Measurements from ENCODE around the gene CKMT1B.
"Not testable (repeated sequence)": the region's sequence is repeated elsewhere in the genome, so short reads cannot be mapped to it uniquely, and the experiment has no call there.

The CKMT1B gene

GRCh38 chr15:43593328-43594190, at the start of gene CKMT1B:
CKMT1B (plus strand) TSS chr15:43594027; CDS start chr15:43594219, 192 bp downstream.
- not testable (repeated sequence) for DNase-seq (ENCODE audit: low read depth, low spot score)

GRCh38 chr15:43544266-43544665, 49.6 kb upstream of the CKMT1B start:
- DNase-seq (ENCODE audit: low read depth, low spot score): no peak

GRCh38 chr15:43545426-43545825, 48.4 kb upstream of the CKMT1B start:
- no peak for DNase-seq (ENCODE audit: low read depth, low spot score)

- no peak for DNase-seq (ENCODE audit: low read depth, low spot score)
Measured at GRCh38 chr15:43547539-43547938, 46.3 kb upstream of the CKMT1B start.

GRCh38 chr15:43550527-43551363, 43.1 kb upstream of the CKMT1B start:
- no peak for DNase-seq (ENCODE audit: low read depth, low spot score)

DNA sequence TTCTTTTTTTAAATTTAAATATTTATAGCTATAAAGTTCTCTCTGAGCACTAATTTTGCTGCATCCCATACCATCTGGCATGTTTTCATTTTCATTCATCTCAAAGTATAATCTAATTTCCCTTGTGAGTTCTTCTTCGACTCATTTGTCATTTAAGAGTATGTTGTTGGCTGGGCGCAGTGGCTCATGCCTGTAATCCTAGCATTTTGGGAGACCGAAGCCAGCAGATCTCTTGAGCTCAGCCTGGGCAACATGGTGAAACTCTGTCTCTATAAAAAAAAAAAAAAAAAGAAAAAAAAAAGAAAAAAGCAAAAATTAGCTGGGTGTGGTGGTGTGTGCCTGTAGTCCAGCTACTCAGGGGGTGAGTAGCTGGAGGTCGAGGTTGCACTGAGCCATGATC, 41.6 kb upstream of the CKMT1B start:
- no peak for DNase-seq (ENCODE audit: low read depth, low spot score)

GRCh38 chr15:43552986-43553385, 40.8 kb upstream of the CKMT1B start:
- DNase-seq (ENCODE audit: low read depth, low spot score): no peak

DNA sequence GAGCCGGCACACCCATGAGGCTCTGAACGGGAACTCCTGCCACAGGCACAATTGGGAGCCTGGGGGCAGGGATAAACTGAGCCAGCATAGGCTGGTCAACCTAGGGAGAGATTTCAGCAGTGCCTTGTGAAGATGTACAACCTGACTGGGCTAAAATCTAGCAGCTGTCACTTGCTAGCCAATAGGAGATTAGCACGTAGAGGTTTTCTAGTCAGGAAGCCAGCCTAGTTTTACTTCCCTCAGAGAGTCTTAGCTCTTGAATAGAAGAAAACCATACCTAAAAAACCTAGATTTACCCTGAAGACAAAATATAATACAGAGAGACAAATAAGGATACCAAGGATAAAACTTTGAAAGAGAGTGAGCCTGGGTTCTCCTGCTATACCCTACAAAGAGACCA, 31.1 kb upstream of the CKMT1B start:
- not testable (repeated sequence) for DNase-seq (ENCODE audit: low read depth, low spot score)

GRCh38 chr15:43563793-43564192, 30.0 kb upstream of the CKMT1B start:
- not testable (repeated sequence) for DNase-seq (ENCODE audit: low read depth, low spot score)

DNA sequence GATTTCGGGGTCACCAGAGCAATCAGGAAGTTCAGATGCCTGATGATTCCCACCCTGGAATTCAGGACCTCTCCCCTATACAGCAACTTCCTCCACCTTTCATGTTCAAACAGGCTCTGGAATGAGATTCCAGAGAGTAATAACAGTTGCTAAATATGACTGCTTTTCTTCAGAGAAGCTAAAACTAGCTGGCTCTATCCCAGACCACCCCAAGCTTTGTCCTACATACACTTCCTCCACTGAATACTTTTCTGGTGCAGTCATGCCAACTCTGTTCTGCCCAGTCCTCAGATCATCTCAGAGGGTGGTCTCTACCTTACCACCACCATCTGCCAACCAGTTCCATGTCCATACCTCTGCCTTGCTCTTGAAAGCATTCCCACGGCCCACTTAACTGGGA, 27.2 kb upstream of the CKMT1B start:
- not testable (repeated sequence) for DNase-seq (ENCODE audit: low read depth, low spot score)

- DNase-seq (ENCODE audit: low read depth, low spot score): not testable (repeated sequence)
Measured at GRCh38 chr15:43574607-43575006, 19.2 kb upstream of the CKMT1B start.

DNA sequence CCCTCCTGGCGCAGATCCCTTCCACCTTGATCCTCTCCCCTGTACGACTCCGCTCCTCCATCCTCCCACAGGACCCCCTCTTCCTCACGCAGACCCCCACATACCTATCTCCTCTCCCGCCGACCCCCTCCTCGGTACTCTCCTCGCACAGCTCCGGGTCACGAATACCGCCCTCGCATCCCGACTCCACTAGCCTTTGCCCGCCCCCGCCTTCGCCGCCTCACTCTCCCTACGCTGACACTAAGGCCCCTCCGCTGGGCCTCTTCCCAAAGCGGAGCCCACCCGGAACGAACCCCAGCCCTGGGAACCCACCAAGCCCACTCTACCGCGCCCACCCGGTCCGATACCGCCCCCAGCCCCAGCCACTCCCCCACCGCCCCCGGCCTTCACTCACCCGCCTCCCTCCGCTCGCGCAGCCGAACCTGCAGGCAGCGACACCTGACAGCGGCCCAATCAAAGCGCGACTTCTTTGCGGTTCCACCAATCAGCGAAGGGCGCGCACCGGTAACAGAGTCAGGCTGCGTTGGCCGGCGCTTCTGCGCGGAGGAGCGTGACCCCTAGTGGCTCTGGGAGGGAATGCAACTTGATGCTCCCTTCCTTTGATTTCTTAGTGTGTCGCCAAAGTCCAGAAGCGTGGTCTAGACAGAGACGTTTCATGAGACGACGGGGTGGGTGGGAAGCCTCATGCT, 3.9 kb upstream of the CKMT1B start, which contains the start of gene PPIP5K1:
Gene PPIP5K1 (minus strand): TSS at position 431 of the 689 bp plus-strand sequence. CDS start 5,704 bp downstream, outside the sequence.
- DNase-seq (ENCODE audit: low read depth, low spot score): not testable (repeated sequence)

DNA sequence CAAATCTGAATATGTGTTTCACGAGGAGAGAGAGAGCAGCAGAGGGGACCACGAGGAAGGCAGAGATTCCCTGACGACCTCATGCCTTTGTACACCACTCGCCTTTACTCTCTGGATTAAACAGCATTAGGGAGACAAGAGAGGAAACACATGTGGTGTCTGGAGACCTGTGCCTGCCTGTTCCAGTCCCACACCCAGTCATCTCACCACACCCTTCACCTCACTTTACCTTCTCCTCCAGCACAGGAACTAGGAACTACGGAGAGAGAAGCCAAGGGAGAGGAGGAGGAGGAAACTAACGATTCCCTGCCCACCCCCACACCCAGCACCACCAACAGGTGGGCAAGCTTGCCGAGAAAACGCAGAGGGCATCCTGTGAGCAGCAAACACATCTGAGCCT, 986 bp upstream of the CKMT1B start:
- not testable (repeated sequence) for DNase-seq (ENCODE audit: low read depth, low spot score)

- DNase-seq (ENCODE audit: low read depth, low spot score): not testable (repeated sequence)
Measured at GRCh38 chr15:43599131-43599530, 5.3 kb downstream of the CKMT1B start.

GRCh38 chr15:43600200-43600599, 6.4 kb downstream of the CKMT1B start:
- not testable (repeated sequence) for DNase-seq (ENCODE audit: low read depth, low spot score)

DNA sequence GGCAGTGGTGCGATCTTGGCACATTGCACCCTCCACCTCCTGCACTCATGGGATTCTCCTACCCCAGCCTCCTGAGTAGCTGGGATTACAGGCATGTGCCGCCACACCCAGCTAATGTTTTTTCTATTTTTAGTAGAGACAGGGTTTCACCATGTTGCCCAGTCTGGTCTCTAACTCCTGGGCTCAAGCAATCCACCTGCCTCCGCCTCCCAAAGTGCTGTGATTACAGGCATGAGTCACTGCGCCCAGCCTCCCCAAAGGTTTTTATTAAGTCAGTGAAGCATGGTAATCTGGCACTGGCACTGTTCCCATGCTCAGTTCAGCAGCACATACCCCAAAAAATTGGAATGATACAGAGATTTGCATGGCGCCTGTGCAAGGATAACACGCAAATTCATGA, 8.4 kb downstream of the CKMT1B start:
- DNase-seq (ENCODE audit: low read depth, low spot score): not testable (repeated sequence)

DNA sequence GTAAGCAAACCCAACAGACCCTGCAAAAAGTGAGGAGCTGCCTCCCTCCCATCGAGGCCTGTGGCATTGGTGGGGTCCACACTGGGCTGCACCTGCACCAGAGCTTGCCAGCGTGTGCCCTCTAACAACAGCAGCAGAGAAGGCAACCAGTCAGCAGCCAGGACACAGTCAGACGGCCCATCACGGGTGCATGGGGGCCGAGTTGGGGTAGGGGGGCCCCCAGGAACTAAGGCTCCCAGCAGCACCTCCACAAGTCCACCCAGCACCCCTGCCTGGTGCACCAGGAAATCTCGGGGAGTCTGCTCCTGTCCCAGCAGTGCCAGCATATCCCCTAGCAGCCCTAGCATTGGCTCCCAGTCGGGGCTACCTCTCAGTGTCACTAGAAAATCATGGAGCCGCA, 23.9 kb downstream of the CKMT1B start:
- not testable (repeated sequence) for DNase-seq (ENCODE audit: low read depth, low spot score)

DNA sequence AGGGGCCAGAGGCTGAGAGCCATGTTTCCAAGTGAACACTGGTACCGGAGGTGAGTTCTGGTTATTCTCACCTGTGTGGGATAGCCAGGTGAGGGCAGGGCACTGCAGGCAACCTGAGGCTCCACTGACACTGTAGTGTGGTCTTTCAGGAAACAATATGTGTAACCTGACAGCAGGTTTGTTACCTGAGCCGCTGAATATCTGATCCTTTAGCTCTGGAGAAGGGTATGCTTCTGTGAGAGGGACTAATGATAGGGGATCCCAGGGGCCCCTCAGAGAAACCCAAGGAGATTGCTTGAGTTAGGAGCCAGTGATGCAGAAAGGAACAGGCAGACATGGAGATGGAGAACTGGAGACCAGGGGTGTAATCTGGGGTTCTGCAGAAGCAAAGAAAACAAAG, 24.9 kb downstream of the CKMT1B start, which contains the start of gene STRC:
Gene STRC (minus strand): TSS at position 101 of the 400 bp plus-strand sequence. CDS start 78 bp downstream, at position 23.
- not testable (repeated sequence) for DNase-seq (ENCODE audit: low read depth, low spot score)

DNA sequence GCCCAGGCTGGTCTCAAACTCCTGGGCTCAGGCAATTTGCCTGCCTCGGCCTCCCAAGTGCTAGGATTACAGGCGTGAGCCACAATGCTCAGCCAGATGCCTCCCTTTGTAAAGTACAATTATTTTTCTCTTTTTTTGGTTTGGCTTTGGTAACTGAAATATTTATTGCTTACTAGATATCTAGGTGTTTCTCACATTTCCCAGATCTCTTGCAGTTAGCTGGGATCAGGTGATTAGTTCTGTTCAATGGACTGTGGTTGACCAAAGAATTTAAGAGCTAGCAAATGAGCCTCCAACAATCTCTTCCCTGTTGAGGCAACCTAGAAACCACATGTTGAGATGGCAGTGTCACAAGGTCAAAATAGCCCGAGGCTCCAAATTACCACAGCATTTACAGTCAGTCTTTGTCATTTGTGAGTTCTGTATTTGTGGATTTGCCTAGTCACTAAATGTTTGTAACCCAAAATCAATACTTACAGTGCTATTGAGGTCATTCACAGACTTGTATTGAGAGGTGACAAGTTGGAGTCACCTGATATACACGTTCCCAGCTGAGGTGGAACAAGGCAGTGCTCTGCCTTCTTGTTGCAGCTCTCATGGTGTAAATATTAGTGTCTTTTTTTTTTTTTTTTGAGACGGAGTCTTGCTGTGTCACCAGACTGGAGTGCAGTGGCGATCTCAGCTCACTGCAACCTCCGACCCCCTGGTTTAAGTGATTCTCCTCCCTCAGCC, 28.4 kb downstream of the CKMT1B start:
- DNase-seq (ENCODE audit: low read depth, low spot score): not testable (repeated sequence)

GRCh38 chr15:43625106-43625505, 31.3 kb downstream of the CKMT1B start:
- DNase-seq (ENCODE audit: low read depth, low spot score): no peak

DNA sequence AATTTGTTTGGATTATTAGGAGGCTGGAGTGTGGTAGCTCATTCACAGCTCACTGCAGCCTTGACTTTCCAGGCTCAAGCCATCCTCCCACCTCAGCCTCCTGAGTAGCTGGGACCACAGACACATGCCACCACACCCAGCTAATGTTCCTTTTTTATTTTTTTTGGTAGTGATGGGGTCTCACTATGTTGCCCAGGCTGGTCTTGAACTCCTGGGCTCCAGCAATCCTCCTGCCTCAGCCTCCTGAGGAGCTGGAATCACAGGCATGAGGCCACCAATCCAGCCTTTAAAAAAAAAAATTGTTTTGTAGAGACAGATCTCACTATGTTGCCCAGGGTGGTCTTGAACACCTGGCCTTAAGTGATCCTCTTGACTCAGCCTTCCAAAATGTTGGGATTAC, 33.1 kb downstream of the CKMT1B start:
- DNase-seq (ENCODE audit: low read depth, low spot score): not testable (repeated sequence)

Data from iPS DF 19.7 (cell line).